GM19328 (cell line): Measurements from ENCODE around the gene KIZ.
A peak's percentile ranks its signal among the peaks of the same experiment; 100 is the strongest.

Experiments used
- ATAC-seq: cut with Tn5 transposase; IDR thresholded peaks from one replicate; pipeline ENCODE4 v1.9.1; 2021; ENCODE audit warnings: mild to moderate bottlenecking, moderate library complexity; ENCODE audit not compliant: unreplicated experiment

The KIZ gene

GRCh38 chr20:21104921-21105320, 21.0 kb upstream of the KIZ start:
- ATAC-seq = no peak

GRCh38 chr20:21105429-21106170, 20.3 kb upstream of the KIZ start:
- no peak for ATAC-seq

- no peak for ATAC-seq
These were observed 19.5 kb upstream of the KIZ start, which contains the start of gene LINC00237 for GRCh38 chr20:21106171-21107017. Gene LINC00237, minus strand, starts transcription at chr20:21106358.

- ATAC-seq = no peak
These were observed 16.7 kb upstream of the KIZ start for GRCh38 chr20:21109144-21109543.

- no peak for ATAC-seq
These were observed 15.1 kb upstream of the KIZ start for GRCh38 chr20:21110811-21111210.

GRCh38 chr20:21111416-21111815, 14.5 kb upstream of the KIZ start:
- no peak for ATAC-seq

GRCh38 chr20:21113697-21114096, 12.2 kb upstream of the KIZ start:
- ATAC-seq = no peak

- ATAC-seq = no peak
These were observed 11.3 kb upstream of the KIZ start for GRCh38 chr20:21114584-21114983.

GRCh38 chr20:21117521-21117920, 8.4 kb upstream of the KIZ start:
- ATAC-seq = no peak

GRCh38 chr20:21118138-21118537, 7.7 kb upstream of the KIZ start:
- ATAC-seq = no peak

- no peak for ATAC-seq
These were observed 7.1 kb upstream of the KIZ start for GRCh38 chr20:21118782-21119181.

GRCh38 chr20:21124190-21124589, 1.7 kb upstream of the KIZ start:
- no peak for ATAC-seq

- ATAC-seq = peak; percentile 28
These were observed 622 bp upstream of the KIZ start for GRCh38 chr20:21125072-21125848.

GRCh38 chr20:21126581-21126870, 644 bp downstream of the KIZ start:
- ATAC-seq = no peak

- no peak for ATAC-seq
These were observed 1.5 kb downstream of the KIZ start for GRCh38 chr20:21127201-21127981.

GRCh38 chr20:21129861-21130260, 4.0 kb downstream of the KIZ start:
- ATAC-seq = no peak

- ATAC-seq = no peak
These were observed 7.5 kb downstream of the KIZ start for GRCh38 chr20:21133404-21133803.

- ATAC-seq = no peak
These were observed 8.2 kb downstream of the KIZ start for GRCh38 chr20:21133917-21134622.

- ATAC-seq = no peak
These were observed 9.1 kb downstream of the KIZ start for GRCh38 chr20:21134883-21135493.
